ENCODE data around the gene TMEM123.

DNA sequence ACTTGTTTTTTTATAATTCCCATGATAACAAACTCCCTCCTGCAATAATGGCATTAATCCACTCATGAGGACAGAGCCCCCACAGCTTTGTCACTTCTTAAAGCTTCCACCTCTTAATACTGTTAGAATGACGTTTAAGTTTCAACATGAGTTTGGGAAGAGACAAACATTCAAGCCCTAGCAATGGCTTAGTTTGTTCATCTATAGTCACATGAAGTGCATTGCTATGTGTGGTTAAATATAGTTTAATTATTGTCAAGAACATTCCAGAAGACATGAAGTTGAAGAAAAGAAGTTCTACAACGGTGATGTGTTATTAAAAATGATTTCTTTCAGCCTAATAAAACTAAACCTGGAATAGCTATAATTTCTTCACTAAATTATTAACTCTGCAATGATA lies 47.4 kb upstream of the TMEM123 start:
- TF ChIP-seq POLR2A (IDR thresholded peaks at IDR 0.05; ENCODE audit: low read length) = no peak
- TF ChIP-seq GATA1 (IDR thresholded peaks at IDR 0.05; ENCODE audit: low read depth, low read length) = no peak
